A549 treated with RU486 at 1 μM for 4 hours (cell line): ENCODE results near the gene SPIN4. TPM values are rescaled to one million over a fixed set of nuclear protein-coding genes. Genes with fewer than 3 reads are reported as not detected.

Experiments used
- total RNA-seq: library from RNA; stranded (reverse); fragments of 200-300 nt; extraction: Qiagen RNA extraction; gene quantifications from 5 replicates; pipeline ENCODE4 v1.2.3, GENCODE V29; 2022; ENCODE audit warnings: low read depth

SPIN4 gene
- 2.3 to 6.3 TPM (median 5.2 TPM) in 5 replicates for total RNA-seq

GRCh38 chrX:63350941-63351616, at the start of gene SPIN4:
Gene SPIN4 (minus strand): TSS chrX:63351332. CDS start chrX:63350819, 513 bp downstream.

